Uterus (tissue), 4 donors: Measurements from ENCODE around the gene MDFIC2. TPM values are rescaled to one million over a fixed set of nuclear protein-coding genes. Genes with fewer than 3 reads are reported as not detected.
"Not testable (repeated sequence)": the region's sequence is repeated elsewhere in the genome, so short reads cannot be mapped to it uniquely, and the experiment has no call there.

Source experiments
- DNase-seq, 2 donors: peaks; one replicate each; pipeline ENCODE4 v3.0.0-alpha.2; 2019 to 2020
- H3K27ac ChIP-seq, 2 donors: fragments of 200-600 bp; sonication (generic); 1 replicate in 1 of 2; 2 replicates in 1 of 2; pipeline ENCODE4 v1.5.1; 2016 to 2018
- H3K27me3 ChIP-seq, 2 donors: fragments of 200-600 bp; sonication (generic); one replicate each; pipeline ENCODE4 v1.5.1; 2018 to 2019; ENCODE audit warnings: control low read depth in 1 of 2
- H3K36me3 ChIP-seq, 2 donors: fragments of 200-600 bp; sonication (generic); one replicate each; pipeline ENCODE4 v1.5.1; 2019; ENCODE audit warnings: control low read depth in 1 of 2
- H3K4me1 ChIP-seq, 2 donors: fragments of 200-600 bp; sonication (generic); one replicate each; pipeline ENCODE4 v1.5.1; 2018 to 2019; ENCODE audit warnings: control low read depth in 1 of 2
- H3K4me3 ChIP-seq, 2 donors: fragments of 200-600 bp; sonication (generic); 1 replicate in 1 of 2; 2 replicates in 1 of 2; pipeline ENCODE4 v1.5.1; 2018 to 2019; ENCODE audit warnings: mild to moderate bottlenecking in 1 of 2
- H3K9me3 ChIP-seq, 2 donors: fragments of 200-600 bp; sonication (generic); one replicate each; pipeline ENCODE4 v1.5.1; 2019; ENCODE audit warnings: control low read depth in 1 of 2
- CTCF ChIP-seq, 4 experiments: fragments of 200-600 bp in 2 of 4; fragments of 450-650 bp in 2 of 4; sonication (generic) in 2 of 4; IDR thresholded peaks; one replicate each; pipeline ENCODE4 v1.5.1; 2016 to 2019; ENCODE audit warnings: antibody characterized with exemption in 4 of 4, mild to moderate bottlenecking in 2 of 4, moderate library complexity in 1 of 4
- POLR2A ChIP-seq, 2 donors: fragments of 450-650 bp; IDR thresholded peaks; one replicate each; pipeline ENCODE4 v1.6.1; 2016; ENCODE audit warnings: antibody characterized with exemption in 2 of 2, mild to moderate bottlenecking in 1 of 2, moderate library complexity in 1 of 2
- intact Hi-C: fragments of 100-400 bp; cut with DNase I; formaldehyde crosslinking; loops from one replicate; pipeline ENCODE4 v1.15.1; 2023; ENCODE audit warnings: low total_unique reads
- total RNA-seq, 4 donors: library from RNA; depleted of rRNA in 3 of 4; stranded (reverse); fragments of >200 nt in 3 of 4; gene quantifications; one replicate each; pipeline versions ENCODE4 v1.1.0 to v1.2.4, GENCODE V29; 2014 to 2023
- donor health status: DM: yes; HTN: yes; CAD: no.

The MDFIC2 gene
- total RNA-seq, 4 donors from 2014 or later: not detected

GRCh38 chr3:70218471-70218870 lies 94.0 kb downstream of the MDFIC2 start:
- Histone ChIP-seq H3K36me3 (no peaks in the 10 kb centered on the region), H3K27me3 (no peaks in the 10 kb centered on the region)
- intact Hi-C loops: no loop called here

GRCh38 chr3:70211274-70211673 lies 101.2 kb downstream of the MDFIC2 start:
- H3K36me3 ChIP-seq, H3K27ac ChIP-seq, H3K4me1 ChIP-seq, H3K4me3 ChIP-seq, intact Hi-C loops, H3K27me3 ChIP-seq, H3K9me3 ChIP-seq, DNase-seq: not testable (repeated sequence)

More at GRCh38 chr3:70218471-70218870, 94.0 kb downstream of the MDFIC2 start:
- H3K4me3 ChIP-seq: no peak overlapping the region
- DNase-seq: no peak
- H3K4me1 ChIP-seq: no peaks in the 10 kb centered on the region
- no peaks in the 10 kb centered on the region for H3K9me3 ChIP-seq
- TF ChIP-seq POLR2A (IDR thresholded peaks at IDR 0.05) (no peak), CTCF (IDR thresholded peaks at IDR 0.05) (no peak)
- H3K27ac ChIP-seq: no peak overlapping the region

DNA sequence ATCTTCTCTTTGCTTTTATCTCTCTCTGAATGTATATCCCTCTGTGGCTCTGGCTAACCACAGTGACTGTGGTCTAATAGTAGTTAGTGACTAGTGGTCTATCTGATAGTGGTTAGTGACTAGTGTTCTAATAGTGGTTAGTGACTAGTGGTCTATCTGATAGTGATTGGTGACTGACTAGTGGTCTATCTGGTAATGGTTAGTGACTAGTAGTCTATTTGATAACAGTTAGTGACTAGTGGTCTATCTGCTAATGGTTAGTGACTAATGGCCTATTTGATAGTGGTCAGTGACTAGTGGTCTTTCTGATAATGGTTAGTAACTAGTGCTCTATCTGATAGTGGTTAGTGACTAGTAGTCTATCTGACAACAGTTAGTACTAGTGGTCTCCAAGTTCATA lies 110.5 kb downstream of the MDFIC2 start:
- H3K4me1 ChIP-seq: no peaks in the 10 kb centered on the region
- H3K27me3 ChIP-seq: no peaks in the 10 kb centered on the region
- H3K36me3 ChIP-seq: no peaks in the 10 kb centered on the region

GRCh38 chr3:70189884-70190473 lies 122.5 kb downstream of the MDFIC2 start:
- no peak for TF ChIP-seq CTCF (IDR thresholded peaks at IDR 0.05)
- no peak for TF ChIP-seq POLR2A (IDR thresholded peaks at IDR 0.05)
- intact Hi-C loops: no loop called here
- Histone ChIP-seq H3K27ac (no peak overlapping the region), H3K4me3 (no peak overlapping the region), H3K27me3 (no peaks in the 10 kb centered on the region), H3K9me3 (no peaks in the 10 kb centered on the region), H3K36me3 (no peaks in the 10 kb centered on the region), H3K4me1 (no peaks in the 10 kb centered on the region)
- DNase-seq: no peak

More for the DNA sequence above, 110.5 kb downstream of the MDFIC2 start:
- intact Hi-C loops: no loop called here
- no peak for DNase-seq
- no peak for TF ChIP-seq CTCF (IDR thresholded peaks at IDR 0.05)
- TF ChIP-seq POLR2A (IDR thresholded peaks at IDR 0.05): no peak
- H3K27ac ChIP-seq: no peak overlapping the region
- no peak overlapping the region for H3K4me3 ChIP-seq
- H3K9me3 ChIP-seq: no peaks in the 10 kb centered on the region

GRCh38 chr3:70186221-70186620 lies 126.2 kb downstream of the MDFIC2 start:
- Histone ChIP-seq H3K27me3 (no peaks in the 10 kb centered on the region), H3K9me3 (no peaks in the 10 kb centered on the region), H3K4me1 (no peaks in the 10 kb centered on the region), H3K27ac (no peak overlapping the region), H3K36me3 (no peaks in the 10 kb centered on the region), H3K4me3 (no peak overlapping the region)
- no peak for TF ChIP-seq CTCF (IDR thresholded peaks at IDR 0.05)
- TF ChIP-seq POLR2A (IDR thresholded peaks at IDR 0.05): no peak
- no peak for DNase-seq
- intact Hi-C loops: no loop called here

DNA sequence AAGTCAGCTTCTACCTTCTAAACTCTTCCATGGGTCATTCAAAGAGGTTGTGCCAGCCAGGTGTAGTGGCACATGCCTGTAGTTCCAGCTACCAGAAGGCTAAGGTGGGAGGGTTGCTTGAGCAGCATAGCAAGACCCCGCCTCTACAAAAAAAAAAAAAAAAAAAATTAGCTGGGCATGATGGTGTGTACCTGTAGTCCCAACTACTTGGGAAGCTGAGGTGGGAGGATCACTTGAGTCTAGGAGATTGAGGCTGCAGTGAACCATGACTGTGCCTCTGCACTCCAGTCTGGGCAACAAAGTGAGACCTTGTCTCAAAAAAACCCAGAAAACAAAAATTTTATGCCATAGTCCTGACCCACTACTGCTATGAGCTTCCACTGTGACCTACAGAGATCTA lies 126.8 kb downstream of the MDFIC2 start:
- no peaks in the 10 kb centered on the region for H3K4me1 ChIP-seq
- intact Hi-C loops: no loop called here
- TF ChIP-seq CTCF (IDR thresholded peaks at IDR 0.05) (no peak), POLR2A (IDR thresholded peaks at IDR 0.05) (no peak)
- H3K9me3 ChIP-seq: no peaks in the 10 kb centered on the region
- no peaks in the 10 kb centered on the region for H3K27me3 ChIP-seq
- no peaks in the 10 kb centered on the region for H3K36me3 ChIP-seq
- H3K27ac ChIP-seq: no peak overlapping the region
- no peak overlapping the region for H3K4me3 ChIP-seq
- DNase-seq: no peak
